GM12872 (cell line): ENCODE measurements around the gene PIGU.

Source experiments
- TF ChIP-seq, protein P1 (sequence below): IDR thresholded peaks from 3 replicates; pipeline ENCODE4 v1.5.1; 2011; ENCODE audit warnings: low read depth, mild to moderate bottlenecking, low read length, moderate library complexity; ENCODE audit not compliant: insufficient read depth

The PIGU gene

DNA sequence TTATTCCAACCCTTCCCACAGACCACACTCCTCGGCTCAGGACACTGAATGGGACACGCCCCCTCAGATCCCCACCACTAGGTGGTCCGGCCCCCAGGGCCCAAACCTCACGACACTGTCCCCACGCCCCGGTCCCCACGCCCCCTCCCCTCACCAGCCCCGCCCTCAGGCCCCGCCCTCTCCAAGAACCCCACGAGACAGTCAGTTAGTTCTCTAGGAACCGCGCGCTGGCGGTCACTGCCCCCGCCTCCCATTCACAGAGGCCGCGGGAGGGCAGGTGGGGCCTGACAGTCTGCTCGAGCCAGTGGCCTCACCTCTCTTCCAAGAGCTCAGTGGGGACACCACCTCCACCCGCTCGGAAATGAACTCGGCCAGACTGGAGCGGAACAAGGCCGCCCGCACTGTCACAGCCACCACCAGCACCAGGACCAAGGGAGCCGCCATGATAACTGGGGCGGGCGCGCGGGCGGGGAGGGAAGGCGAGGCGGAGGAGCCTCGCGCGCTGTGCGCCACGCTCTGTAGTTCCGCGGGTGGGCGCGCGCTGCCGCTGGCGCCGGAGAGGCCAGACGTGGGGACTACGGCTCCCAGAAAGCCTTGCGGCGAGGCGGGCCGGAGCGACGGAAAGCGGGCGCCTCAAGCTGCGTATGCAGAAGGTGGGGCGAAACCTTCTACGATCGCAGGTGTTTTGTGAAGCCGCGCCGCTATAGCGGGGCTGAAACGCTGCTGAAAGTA lies at the start of gene PIGU:
Gene PIGU (minus strand): TSS at position 451 of the 732 bp plus-strand sequence. CDS start 7 bp downstream, at position 444.
- TF ChIP-seq, protein P1, sequence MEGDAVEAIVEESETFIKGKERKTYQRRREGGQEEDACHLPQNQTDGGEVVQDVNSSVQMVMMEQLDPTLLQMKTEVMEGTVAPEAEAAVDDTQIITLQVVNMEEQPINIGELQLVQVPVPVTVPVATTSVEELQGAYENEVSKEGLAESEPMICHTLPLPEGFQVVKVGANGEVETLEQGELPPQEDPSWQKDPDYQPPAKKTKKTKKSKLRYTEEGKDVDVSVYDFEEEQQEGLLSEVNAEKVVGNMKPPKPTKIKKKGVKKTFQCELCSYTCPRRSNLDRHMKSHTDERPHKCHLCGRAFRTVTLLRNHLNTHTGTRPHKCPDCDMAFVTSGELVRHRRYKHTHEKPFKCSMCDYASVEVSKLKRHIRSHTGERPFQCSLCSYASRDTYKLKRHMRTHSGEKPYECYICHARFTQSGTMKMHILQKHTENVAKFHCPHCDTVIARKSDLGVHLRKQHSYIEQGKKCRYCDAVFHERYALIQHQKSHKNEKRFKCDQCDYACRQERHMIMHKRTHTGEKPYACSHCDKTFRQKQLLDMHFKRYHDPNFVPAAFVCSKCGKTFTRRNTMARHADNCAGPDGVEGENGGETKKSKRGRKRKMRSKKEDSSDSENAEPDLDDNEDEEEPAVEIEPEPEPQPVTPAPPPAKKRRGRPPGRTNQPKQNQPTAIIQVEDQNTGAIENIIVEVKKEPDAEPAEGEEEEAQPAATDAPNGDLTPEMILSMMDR, result no peak

GRCh38 chr20:34724172-34724571 lies 47.3 kb upstream of the PIGU start:
- TF ChIP-seq, protein P1, result no peak

GRCh38 chr20:34720266-34720665 lies 43.4 kb upstream of the PIGU start:
- TF ChIP-seq, protein P1, result no peak

- TF ChIP-seq, protein P1, result no peak
Measured at GRCh38 chr20:34717230-34718095, 40.6 kb upstream of the PIGU start.

DNA sequence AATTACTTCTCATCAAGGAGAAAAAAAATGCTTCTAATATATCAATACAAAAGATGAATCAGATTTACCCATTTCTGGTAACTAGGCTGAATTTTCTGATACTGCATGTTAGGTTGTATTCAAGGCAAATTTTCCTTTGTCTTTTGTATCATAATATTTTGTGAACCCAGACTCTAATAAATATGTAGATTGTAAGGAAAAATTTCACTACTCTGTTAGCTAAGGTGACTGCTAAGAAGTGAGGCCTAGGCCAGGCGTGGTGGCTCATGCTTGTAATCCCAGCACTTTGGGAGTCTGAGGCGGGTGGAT lies 40.0 kb upstream of the PIGU start:
- TF ChIP-seq, protein P1, result no peak

DNA sequence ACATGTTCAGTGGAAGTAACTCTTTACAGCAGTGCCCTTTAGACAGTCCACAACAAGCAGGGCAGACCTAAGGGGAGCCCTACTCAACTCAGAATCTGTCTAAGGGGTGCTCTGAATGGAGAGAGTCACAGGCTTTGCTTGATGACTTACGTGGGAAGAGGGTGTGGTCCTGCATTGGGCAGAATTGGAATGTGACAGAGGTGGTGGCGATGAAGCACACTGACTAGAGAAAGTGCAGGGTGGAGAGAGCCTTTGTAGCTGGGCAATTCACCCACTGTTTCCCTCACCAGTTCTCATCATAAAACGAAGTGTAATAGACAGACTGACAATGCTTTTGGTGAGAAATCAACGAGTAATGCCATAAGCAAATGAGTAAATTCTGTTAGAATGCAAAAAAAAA lies 38.5 kb upstream of the PIGU start:
- TF ChIP-seq, protein P1, result no peak

DNA sequence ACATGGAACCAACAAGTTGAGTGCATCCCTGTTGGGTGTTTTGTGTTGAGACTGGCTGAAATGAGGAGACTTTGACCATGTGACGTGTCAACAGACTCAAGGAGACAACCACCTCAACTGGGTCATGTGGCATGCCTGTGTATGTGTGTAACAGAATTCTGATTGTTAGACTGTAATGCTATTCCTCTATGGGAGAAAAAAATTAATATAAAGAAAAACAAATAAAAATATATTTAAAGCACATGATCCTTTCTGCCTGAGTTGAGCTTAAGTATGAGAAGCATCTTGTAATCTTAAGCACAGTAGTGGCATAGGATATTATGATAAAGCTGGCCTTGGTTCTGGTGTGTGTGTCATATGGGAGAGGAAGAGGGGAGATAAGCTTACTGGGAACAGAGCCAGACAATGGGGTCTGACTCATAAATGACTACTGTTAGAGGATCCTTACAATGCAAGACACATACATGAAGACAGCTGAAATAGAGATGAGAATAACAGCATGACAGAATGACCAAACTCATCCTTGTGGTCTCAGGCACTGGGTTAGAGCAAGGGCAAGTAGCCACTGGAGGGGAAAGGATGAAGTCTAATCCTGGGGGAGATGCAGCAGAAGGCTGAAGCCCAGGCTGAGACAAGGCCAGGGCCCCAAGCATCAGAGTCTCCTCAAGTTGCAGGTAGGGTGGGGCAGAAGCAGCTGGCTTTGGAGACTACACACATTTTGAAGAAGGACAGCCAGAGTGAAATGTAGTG lies 36.5 kb upstream of the PIGU start:
- TF ChIP-seq, protein P1, result no peak
